Activated CD8-positive, alpha-beta memory T cell treated with anti-CD3 and anti-CD28 coated beads, Interleukin-2, amount 10 ng/mL, durations not matched to agents 7 days and 5 days (primary cell): ENCODE results near the gene AFAP1L1. TPM values are rescaled to one million over a fixed set of nuclear protein-coding genes. Genes with fewer than 3 reads are reported as not detected.
A peak's percentile ranks its signal among the peaks of the same experiment; 100 is the strongest.

ENCODE experiments used
- ATAC-seq: fragments of 150-1000 bp; cut with Tn5 transposase; one replicate; pipeline ENCODE4 v1.10.0; 2021; ENCODE audit warnings: moderate library complexity
- CTCF ChIA-PET: fragments of 350-600 bp; sonication (Branson Sonifier 250); formaldehyde crosslinking; loops from one replicate; lab custom pipeline; 2021; ENCODE audit warnings: antibody characterized with exemption; lab: Charles Lee
- DNase-seq: peaks from one replicate; pipeline ENCODE4 v3.0.0-alpha.2; 2020
- H3K27ac Mint-ChIP-seq: one replicate; pipeline ENCODE4 v1.8.0; 2021; ENCODE audit warnings: mild to moderate bottlenecking, mixed read lengths
- H3K27me3 Mint-ChIP-seq: one replicate; pipeline ENCODE4 v1.8.0; 2021; ENCODE audit warnings: mixed read lengths
- H3K36me3 Mint-ChIP-seq: one replicate; pipeline ENCODE4 v1.8.0; 2021; ENCODE audit warnings: mild to moderate bottlenecking, mixed read lengths
- H3K4me1 Mint-ChIP-seq: one replicate; pipeline ENCODE4 v1.8.0; 2021; ENCODE audit warnings: mixed read lengths
- H3K4me3 Mint-ChIP-seq: one replicate; pipeline ENCODE4 v1.8.0; 2021; ENCODE audit warnings: mild to moderate bottlenecking, moderate library complexity, mixed read lengths
- H3K9me3 Mint-ChIP-seq: one replicate; pipeline ENCODE4 v1.8.0; 2022; ENCODE audit warnings: low read depth, mixed read lengths
- total RNA-seq, 2 experiments: library from RNA; stranded (reverse); gene quantifications; one replicate each; pipeline ENCODE4 v1.2.3, GENCODE V29; 2021

AFAP1L1 gene
- total RNA-seq, 2 experiments from 2014 or later: not detected

DNA sequence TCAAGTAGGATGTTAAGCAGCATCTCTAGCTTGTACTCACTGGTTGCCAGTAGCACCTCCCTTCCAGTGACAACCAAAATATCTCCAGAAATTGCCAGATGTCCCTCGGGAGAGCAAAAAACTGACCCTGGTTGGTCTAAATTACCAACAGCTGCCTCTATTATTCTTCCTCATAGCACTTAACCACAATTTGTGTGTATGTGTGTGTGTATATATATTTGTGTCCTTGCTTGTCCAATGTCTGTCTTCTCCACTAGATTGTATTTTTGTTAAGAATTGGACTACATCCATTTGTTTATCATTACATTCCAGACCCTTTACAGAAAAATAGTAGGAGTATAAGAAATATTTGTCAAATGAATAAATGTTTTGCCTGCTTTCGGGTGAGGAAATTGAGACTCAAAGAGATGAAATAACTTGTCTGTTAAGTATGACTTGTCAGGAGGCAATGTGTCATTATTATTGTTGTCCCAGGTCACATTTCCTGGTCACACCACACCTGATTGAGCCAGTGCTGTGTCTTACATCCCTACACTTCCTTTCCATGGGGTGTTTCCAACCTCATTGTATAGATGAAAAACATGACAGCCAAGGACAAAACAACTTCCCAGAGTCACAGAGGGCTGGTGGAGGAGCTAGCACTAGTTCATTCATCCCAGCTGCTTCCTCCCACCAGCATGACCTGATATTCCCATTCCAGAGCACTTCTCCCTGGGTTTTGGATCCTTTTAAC, 62.2 kb downstream of the AFAP1L1 start:
- Mint-ChIP-seq H3K4me1 (no peaks in the 10 kb centered on the region), H3K27ac (no peak overlapping the region), H3K9me3 (no peaks in the 10 kb centered on the region), H3K27me3 (peaks cover 6% of the 10 kb centered on the region), H3K4me3 (no peak overlapping the region), H3K36me3 (no peaks in the 10 kb centered on the region)
- no peak for DNase-seq
- CTCF ChIA-PET: interaction anchor here (0.9 to 1.5 kb wide), 5 partner anchors 9 to 109 kb away, joined by 3 to 4 read pairs (median 3); partner anchors contain the start of gene PCYOX1L
- ATAC-seq: no peak

DNA sequence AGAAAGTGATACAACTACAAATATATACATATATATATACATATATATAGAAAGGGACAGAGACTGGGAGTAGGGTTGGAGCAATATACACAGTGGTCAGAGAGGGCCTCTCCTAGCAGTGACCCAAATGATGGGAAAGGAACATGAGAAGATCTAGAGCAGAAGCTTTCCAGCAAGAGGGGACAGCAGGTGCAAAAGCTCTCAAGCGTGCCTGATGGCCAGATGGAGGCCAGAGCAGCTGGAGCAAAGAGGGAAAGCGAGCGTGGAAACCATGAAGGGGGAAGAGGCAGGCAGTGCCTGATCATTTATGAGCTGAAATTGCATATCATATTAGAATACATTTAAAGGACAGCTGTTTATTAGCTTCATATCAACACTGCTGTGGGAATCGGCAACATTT, 66.1 kb downstream of the AFAP1L1 start:
- Mint-ChIP-seq H3K9me3 (no peaks in the 10 kb centered on the region), H3K4me3 (no peak overlapping the region), H3K4me1 (no peaks in the 10 kb centered on the region), H3K27ac (no peak overlapping the region), H3K36me3 (no peaks in the 10 kb centered on the region), H3K27me3 (peaks cover 6% of the 10 kb centered on the region)
- no peak for ATAC-seq
- no peak for DNase-seq
- CTCF ChIA-PET: interaction anchor here (0.9 to 10.0 kb wide), 2 partner anchors 31 to 37 kb away, joined by 3 to 107 read pairs; no protein-coding TSS in a partner anchor

DNA sequence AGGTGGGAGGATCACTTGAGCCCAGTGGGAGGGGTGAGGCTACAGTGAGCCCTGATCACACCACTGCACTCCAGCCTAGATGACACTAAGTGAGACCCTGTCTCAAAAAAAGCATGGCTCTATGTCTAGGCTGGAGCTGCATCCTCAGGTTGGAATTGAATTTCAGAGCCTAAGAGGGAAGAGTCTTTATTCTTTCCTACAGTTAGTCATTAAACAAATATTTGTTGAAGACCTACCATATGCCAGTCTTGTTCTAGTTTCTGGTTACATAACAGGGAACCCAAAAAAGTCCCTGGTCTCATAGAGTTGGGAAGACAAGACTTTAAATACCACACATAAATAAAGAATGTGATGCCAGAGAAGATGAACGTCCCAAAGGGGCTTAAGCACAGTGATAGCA, 66.7 kb downstream of the AFAP1L1 start:
- Mint-ChIP-seq H3K36me3 (no peaks in the 10 kb centered on the region), H3K27ac (no peak overlapping the region), H3K4me1 (no peaks in the 10 kb centered on the region), H3K27me3 (peaks cover 6% of the 10 kb centered on the region), H3K9me3 (no peaks in the 10 kb centered on the region), H3K4me3 (no peak overlapping the region)
- no peak for DNase-seq
- ATAC-seq: no peak
- CTCF ChIA-PET: interaction anchor here (0.9 to 10.0 kb wide), 2 partner anchors 30 to 37 kb away, joined by 3 to 107 read pairs; no protein-coding TSS in a partner anchor

DNA sequence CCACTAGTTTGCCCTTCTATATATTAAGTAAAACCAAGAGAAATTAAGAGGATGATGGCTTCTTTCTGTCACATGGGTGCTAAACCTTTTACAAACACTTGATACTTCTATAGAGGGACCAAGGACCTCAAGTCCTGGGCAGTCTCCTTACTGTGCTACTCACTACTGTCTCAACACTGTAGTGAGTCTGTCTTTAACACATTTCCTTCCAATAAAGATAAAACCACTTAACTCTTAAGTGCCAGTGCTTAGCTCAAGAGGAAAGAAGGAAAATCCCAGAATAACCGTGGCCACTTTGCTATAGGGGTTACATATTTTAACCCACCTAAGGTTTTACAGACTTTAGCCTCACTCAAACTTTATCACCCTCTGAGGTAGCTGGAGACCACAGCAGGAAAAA, 69.3 kb downstream of the AFAP1L1 start:
- CTCF ChIA-PET: interaction anchor here (1.2 to 10.0 kb wide), 3 partner anchors 24 to 28 kb away, joined by 3 to 107 read pairs (median 9); no protein-coding TSS in a partner anchor
- H3K4me1 Mint-ChIP-seq: peaks cover 13% of the 10 kb centered on the region
- DNase-seq: no peak
- no peaks in the 10 kb centered on the region for H3K9me3 Mint-ChIP-seq
- H3K4me3 Mint-ChIP-seq: no peak overlapping the region
- no peak for ATAC-seq
- peaks cover 6% of the 10 kb centered on the region for H3K27me3 Mint-ChIP-seq
- no peak overlapping the region for H3K27ac Mint-ChIP-seq
- peaks cover 2% of the 10 kb centered on the region for H3K36me3 Mint-ChIP-seq

DNA sequence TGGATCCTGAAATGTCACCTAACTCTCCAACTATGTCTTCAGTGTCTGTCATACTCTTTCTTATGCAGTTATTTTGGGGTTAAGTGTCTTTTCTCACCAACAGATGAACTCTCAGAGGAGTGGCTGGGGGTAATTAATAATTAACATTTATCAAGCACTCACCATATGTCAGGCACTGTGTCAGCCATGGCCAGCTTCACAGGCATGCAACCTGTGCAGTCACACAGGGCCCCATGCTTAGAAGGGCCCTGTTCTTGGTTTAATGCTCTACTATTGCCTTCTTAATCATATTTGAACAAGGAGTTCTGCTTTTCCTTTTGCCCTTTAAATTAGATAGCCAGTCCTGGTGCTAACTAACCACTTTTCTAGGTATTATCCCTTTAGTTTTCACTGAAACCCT, 70.2 kb downstream of the AFAP1L1 start:
- Mint-ChIP-seq H3K4me3 (no peak overlapping the region), H3K27ac (no peak overlapping the region), H3K4me1 (peaks cover 19% of the 10 kb centered on the region), H3K9me3 (no peaks in the 10 kb centered on the region), H3K36me3 (peaks cover 6% of the 10 kb centered on the region), H3K27me3 (peaks cover 6% of the 10 kb centered on the region)
- no peak for ATAC-seq
- CTCF ChIA-PET: interaction anchor here (1.0 to 10.0 kb wide), 4 partner anchors 9 to 223 kb away, joined by 3 to 107 read pairs (median 6); no protein-coding TSS in a partner anchor
- no peak for DNase-seq

DNA sequence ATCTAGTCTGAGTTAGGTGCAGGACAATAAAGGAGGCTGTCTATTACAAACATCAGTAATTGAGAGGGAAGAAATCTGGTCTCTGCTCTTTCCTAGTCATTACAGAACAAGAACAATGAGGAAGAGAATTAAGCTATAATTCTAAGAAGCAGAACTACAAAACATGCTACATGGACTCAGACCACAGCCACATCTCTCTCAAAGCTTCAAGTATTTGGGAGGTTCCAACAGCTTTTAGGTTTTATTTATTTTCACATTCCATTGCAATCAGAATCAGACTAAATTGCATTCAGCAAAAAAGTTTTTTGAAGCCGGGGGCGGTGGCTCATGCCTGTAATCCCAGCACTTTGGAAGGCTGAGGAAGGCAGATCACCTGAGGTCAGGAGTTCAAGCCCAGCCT, 72.5 kb downstream of the AFAP1L1 start:
- H3K27ac Mint-ChIP-seq: peak overlapping the region; percentile 33
- peaks cover 41% of the 10 kb centered on the region for H3K4me1 Mint-ChIP-seq
- no peak for ATAC-seq
- H3K36me3 Mint-ChIP-seq: peaks cover 27% of the 10 kb centered on the region
- DNase-seq: no peak
- H3K9me3 Mint-ChIP-seq: no peaks in the 10 kb centered on the region
- CTCF ChIA-PET: interaction anchor here (0.9 to 10.0 kb wide), 5 partner anchors 11 to 29 kb away, joined by 3 to 107 read pairs (median 5); partner anchors contain the start of gene PCYOX1L
- H3K27me3 Mint-ChIP-seq: no peaks in the 10 kb centered on the region
- peak overlapping the region; percentile 19 for H3K4me3 Mint-ChIP-seq

DNA sequence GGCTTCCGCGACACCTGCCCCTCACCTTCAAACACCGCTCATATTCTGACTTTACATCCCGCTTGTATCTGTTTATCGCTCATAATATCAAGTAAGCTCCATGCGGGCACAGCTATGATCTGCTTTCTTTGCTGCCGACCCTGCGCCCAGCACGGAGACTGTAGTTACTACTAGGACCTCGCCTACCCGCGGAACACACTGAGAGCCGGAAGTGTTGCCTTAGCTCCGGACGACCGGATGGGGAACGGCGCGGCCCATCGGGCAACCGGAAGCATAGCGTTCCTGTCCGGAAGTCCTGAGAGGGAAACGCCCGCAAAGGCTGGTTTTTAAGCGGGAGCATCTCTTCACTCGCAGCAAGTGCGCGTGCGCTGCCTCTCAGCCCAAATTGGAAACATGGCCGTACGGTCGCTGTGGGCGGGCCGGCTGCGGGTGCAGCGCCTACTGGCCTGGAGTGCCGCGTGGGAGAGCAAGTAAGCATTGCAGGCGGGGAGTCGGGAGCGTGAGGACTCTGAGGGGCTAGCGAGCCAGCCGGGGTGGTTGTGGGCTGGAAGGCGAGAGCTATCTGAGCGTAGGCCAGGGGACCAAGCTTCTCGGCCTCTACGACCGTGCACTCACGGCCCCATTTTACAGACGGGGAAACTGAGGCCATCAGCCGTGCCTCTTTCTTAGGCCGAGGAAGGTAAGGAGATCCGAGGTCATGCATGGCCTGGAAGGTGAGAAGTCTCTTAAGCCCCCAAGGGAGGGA, 73.7 kb downstream of the AFAP1L1 start, which contains the start of gene GRPEL2:
Gene GRPEL2 (plus strand): TSS at position 353 of the 745 bp plus-strand sequence. CDS start 41 bp downstream, at position 394.
- H3K4me1 Mint-ChIP-seq: peaks cover 51% of the 10 kb centered on the region
- no peaks in the 10 kb centered on the region for H3K9me3 Mint-ChIP-seq
- DNase-seq: peak; percentile 96
- CTCF ChIA-PET: interaction anchor here (1.0 to 10.0 kb wide), 8 partner anchors 9 to 206 kb away, joined by 3 to 107 read pairs (median 4); partner anchors contain the start of gene PCYOX1L
- peak within 1 kb of the TSS; percentile 95 for H3K27ac Mint-ChIP-seq
- ATAC-seq: peak; percentile 86
- H3K4me3 Mint-ChIP-seq: peak within 1 kb of the TSS; percentile 84
- H3K36me3 Mint-ChIP-seq: peaks cover 39% of the 10 kb centered on the region
- no peaks in the 10 kb centered on the region for H3K27me3 Mint-ChIP-seq

DNA sequence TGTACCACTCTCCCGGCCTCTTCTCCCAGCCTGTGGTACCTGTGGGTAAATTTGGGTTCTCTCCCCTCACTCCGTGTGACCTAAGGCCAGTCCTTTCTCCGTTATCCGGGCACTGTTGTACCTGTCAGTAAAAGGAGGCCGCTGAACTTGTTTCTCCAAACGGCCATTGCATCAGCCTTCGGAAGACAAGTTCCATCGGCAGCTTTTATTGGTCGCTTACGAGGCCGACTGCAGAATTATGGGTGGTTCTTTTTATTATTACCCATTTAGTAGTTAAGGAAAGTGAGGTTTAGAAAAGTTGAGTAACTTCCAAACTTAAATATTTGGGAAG, 74.2 kb downstream of the AFAP1L1 start:
- DNase-seq: peak; percentile 54
- Mint-ChIP-seq H3K4me3 (peak overlapping the region; percentile 84), H3K9me3 (no peaks in the 10 kb centered on the region), H3K36me3 (peaks cover 44% of the 10 kb centered on the region), H3K27me3 (no peaks in the 10 kb centered on the region), H3K4me1 (peaks cover 56% of the 10 kb centered on the region), H3K27ac (peak overlapping the region; percentile 95)
- ATAC-seq: peak; percentile 6
- CTCF ChIA-PET: interaction anchor here (1.2 to 10.0 kb wide), 5 partner anchors 11 to 206 kb away, joined by 3 to 107 read pairs (median 4); partner anchors contain the start of gene PCYOX1L

DNA sequence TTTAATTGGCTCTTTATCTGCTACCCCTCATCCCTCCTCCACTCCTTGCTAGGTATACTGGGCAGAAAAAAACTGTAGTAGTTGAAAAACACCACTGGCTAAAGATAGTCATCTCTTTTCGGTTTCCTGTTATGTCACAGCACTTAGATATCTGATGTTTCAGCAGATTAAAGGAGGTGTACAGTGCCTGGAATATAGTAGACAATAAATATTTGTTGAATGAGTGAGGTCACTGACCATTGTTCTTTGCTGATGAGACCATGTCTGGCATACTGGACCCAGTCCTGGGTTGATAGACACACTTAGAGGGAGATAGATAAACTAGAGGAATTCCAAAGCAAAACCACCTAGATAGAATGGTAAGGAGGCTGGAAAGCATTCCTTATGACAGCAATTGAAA, 76.9 kb downstream of the AFAP1L1 start:
- DNase-seq: no peak
- Mint-ChIP-seq H3K27ac (peak overlapping the region; percentile 86), H3K36me3 (peaks cover 65% of the 10 kb centered on the region), H3K9me3 (no peaks in the 10 kb centered on the region), H3K27me3 (no peaks in the 10 kb centered on the region), H3K4me3 (peak overlapping the region; percentile 72), H3K4me1 (peaks cover 78% of the 10 kb centered on the region)
- CTCF ChIA-PET: no interaction called here
- ATAC-seq: peak; percentile 21

DNA sequence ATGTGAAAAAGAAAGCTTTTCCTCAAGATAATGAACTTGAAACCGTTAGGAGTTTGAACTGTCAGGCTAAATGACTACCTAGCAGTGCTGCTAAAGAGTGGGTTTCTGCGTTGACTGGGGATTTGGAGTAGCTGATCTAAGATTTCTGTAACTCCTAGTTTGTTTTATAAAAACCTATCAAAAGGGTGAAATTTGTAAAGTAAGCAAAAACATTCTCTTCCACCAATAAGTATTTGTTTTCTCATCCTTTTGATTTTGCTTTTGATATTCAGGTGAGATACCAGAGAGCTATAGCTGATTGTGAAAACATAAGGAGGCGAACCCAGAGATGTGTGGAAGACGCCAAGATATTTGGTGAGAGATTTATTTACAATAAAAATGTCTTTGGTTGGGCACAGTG, 77.7 kb downstream of the AFAP1L1 start:
- no peak for ATAC-seq
- CTCF ChIA-PET: interaction anchor here (0.8 to 1.3 kb wide), 2 partner anchors 9 to 1561 kb away, joined by 3 to 4 read pairs; partner anchors contain the start of gene PCYOX1L
- H3K4me3 Mint-ChIP-seq: no peak overlapping the region
- no peaks in the 10 kb centered on the region for H3K9me3 Mint-ChIP-seq
- peaks cover 71% of the 10 kb centered on the region for H3K36me3 Mint-ChIP-seq
- peak overlapping the region; percentile 86 for H3K27ac Mint-ChIP-seq
- no peaks in the 10 kb centered on the region for H3K27me3 Mint-ChIP-seq
- peaks cover 78% of the 10 kb centered on the region for H3K4me1 Mint-ChIP-seq
- DNase-seq: no peak

DNA sequence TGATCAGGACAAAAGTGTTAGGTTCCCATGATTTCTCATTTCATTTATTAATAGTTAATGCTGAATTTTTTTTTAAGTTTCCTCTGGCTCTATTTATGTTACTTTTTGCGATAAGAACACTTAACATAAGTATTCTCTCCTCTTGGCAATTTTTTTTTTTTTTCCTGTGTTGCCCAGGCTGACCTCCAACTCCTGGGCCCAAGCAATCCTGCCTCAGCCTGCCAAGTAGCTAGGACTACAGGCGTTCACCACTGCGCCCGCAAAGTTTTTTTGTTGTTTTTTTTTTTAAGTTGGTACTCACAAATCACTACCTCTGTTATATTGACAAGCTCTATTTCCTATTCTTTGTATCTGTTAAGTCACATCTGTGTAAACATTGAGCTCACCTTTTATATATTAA, 80.5 kb downstream of the AFAP1L1 start:
- peaks cover 88% of the 10 kb centered on the region for H3K4me1 Mint-ChIP-seq
- ATAC-seq: no peak
- DNase-seq: no peak
- H3K36me3 Mint-ChIP-seq: peaks cover 77% of the 10 kb centered on the region
- CTCF ChIA-PET: interaction anchor here (1.5 kb wide), 2 partner anchors 15 to 93 kb away, joined by 3 to 7 read pairs; no protein-coding TSS in a partner anchor
- no peaks in the 10 kb centered on the region for H3K27me3 Mint-ChIP-seq
- no peak overlapping the region for H3K27ac Mint-ChIP-seq
- H3K9me3 Mint-ChIP-seq: no peaks in the 10 kb centered on the region
- no peak overlapping the region for H3K4me3 Mint-ChIP-seq

DNA sequence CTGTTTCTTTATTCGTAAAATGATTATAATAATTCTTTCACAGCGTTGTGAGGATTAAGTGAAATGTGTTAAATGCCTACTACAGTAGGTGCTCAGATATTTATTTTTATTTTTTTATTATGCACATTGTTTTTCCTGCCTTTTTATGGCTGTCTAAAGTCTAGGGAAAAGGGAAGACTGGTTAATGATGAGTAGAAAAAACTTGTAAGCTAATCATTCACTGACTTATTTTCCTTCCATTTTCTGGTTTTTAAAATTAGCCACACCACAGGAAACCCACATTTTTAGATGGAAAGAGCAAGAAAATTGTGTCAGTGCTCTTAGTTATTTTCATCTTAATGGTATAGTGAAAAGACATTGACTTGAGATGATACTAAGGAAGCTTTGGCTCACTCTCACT, 82.3 kb downstream of the AFAP1L1 start:
- DNase-seq: no peak
- Mint-ChIP-seq H3K27ac (peak overlapping the region; percentile 61), H3K36me3 (peaks cover 61% of the 10 kb centered on the region), H3K27me3 (no peaks in the 10 kb centered on the region), H3K4me3 (no peak overlapping the region), H3K9me3 (no peaks in the 10 kb centered on the region), H3K4me1 (peaks cover 82% of the 10 kb centered on the region)
- CTCF ChIA-PET: interaction anchor here (0.7 to 5.0 kb wide), 3 partner anchors 13 to 499 kb away, joined by 3 to 57 read pairs (median 4); no protein-coding TSS in a partner anchor
- ATAC-seq: no peak

DNA sequence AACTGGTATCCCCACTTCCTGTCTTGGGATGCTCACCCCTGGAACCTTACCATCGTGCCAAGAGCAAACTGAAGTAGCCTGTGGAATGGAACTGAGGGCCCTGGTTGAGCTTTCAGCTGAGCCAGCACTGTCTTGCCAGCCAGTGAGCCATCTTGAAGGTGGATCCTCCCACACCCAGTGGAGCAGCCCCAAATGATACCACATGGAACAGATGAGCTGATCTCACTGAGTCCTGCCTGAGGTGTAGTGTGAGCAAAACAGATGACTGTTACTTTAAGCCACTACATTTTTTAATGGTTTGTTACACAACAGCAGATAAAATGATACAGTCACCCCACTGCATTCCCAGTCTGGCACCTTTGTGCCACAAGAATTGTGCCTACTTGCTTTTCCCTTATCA, 84.0 kb downstream of the AFAP1L1 start:
- Mint-ChIP-seq H3K9me3 (no peaks in the 10 kb centered on the region), H3K36me3 (peaks cover 45% of the 10 kb centered on the region), H3K4me3 (no peak overlapping the region), H3K27ac (peak overlapping the region; percentile 69), H3K27me3 (no peaks in the 10 kb centered on the region), H3K4me1 (peaks cover 85% of the 10 kb centered on the region)
- ATAC-seq (no peak), DNase-seq (no peak)
- CTCF ChIA-PET: interaction anchor here (0.8 to 5.0 kb wide), 5 partner anchors 10 to 209 kb away, joined by 3 to 57 read pairs (median 20); partner anchors contain the start of gene GRPEL2
